Erythroblast (primary cell): ENCODE results near the gene UACA.
"Not testable (repeated sequence)": the region's sequence is repeated elsewhere in the genome, so short reads cannot be mapped to it uniquely, and the experiment has no call there.

ENCODE experiments used
- DNase-seq, 2 experiments: peaks; one replicate each; lab custom pipeline; 2025; lab: John Stamatoyannopoulos, UW
- GATA1 ChIP-seq: IDR thresholded peaks from 2 replicates; pipeline ENCODE4 v1.6.1; 2011; ENCODE audit warnings: low read depth, mild to moderate bottlenecking, control low read depth, low read length, moderate library complexity
- POLR2A ChIP-seq: IDR thresholded peaks from 2 replicates; pipeline ENCODE4 v1.6.1; 2011; ENCODE audit warnings: mild to moderate bottlenecking, low read length

Gene UACA

GRCh38 chr15:70753101-70753829 lies 10.1 kb downstream of the UACA start:
- no peak for DNase-seq
- no peak for TF ChIP-seq GATA1
- TF ChIP-seq POLR2A, result no peak

- TF ChIP-seq GATA1 (no peak), POLR2A (no peak)
- no peak for DNase-seq
Measured at GRCh38 chr15:70752193-70752635, 11.1 kb downstream of the UACA start.

GRCh38 chr15:70750203-70750869 lies 13.0 kb downstream of the UACA start:
- TF ChIP-seq GATA1, result no peak
- TF ChIP-seq POLR2A, result no peak
- no peak for DNase-seq

GRCh38 chr15:70748281-70748747 lies 15.0 kb downstream of the UACA start:
- no peak for TF ChIP-seq GATA1
- no peak for TF ChIP-seq POLR2A

GRCh38 chr15:70746598-70746997 lies 16.8 kb downstream of the UACA start:
- not testable (repeated sequence) for DNase-seq

More at GRCh38 chr15:70748281-70748747, 15.0 kb downstream of the UACA start:
- DNase-seq, result no peak

GRCh38 chr15:70742928-70743327 lies 20.4 kb downstream of the UACA start:
- DNase-seq, result no peak
- no peak for TF ChIP-seq POLR2A
- no peak for TF ChIP-seq GATA1

- TF ChIP-seq POLR2A, result no peak
- TF ChIP-seq GATA1, result no peak
- DNase-seq, result no peak
Measured at GRCh38 chr15:70741677-70742293, 21.6 kb downstream of the UACA start.

- TF ChIP-seq GATA1 (no peak), POLR2A (no peak)
- DNase-seq, result no peak
Measured at GRCh38 chr15:70741107-70741531, 22.2 kb downstream of the UACA start.

- DNase-seq, result not testable (repeated sequence)
Measured at GRCh38 chr15:70735040-70735439, 28.3 kb downstream of the UACA start.

- no peak for DNase-seq
- no peak for TF ChIP-seq GATA1
- no peak for TF ChIP-seq POLR2A
Measured at GRCh38 chr15:70729164-70729563, 34.2 kb downstream of the UACA start.

- TF ChIP-seq POLR2A (no peak), GATA1 (no peak)
- DNase-seq, result no peak
Measured at GRCh38 chr15:70726753-70727152, 36.6 kb downstream of the UACA start.

GRCh38 chr15:70723927-70724326 lies 39.4 kb downstream of the UACA start:
- no peak for TF ChIP-seq GATA1
- TF ChIP-seq POLR2A, result no peak
- no peak for DNase-seq

- DNase-seq, result no peak
- TF ChIP-seq GATA1 (no peak), POLR2A (no peak)
Measured at GRCh38 chr15:70723122-70723422, 40.3 kb downstream of the UACA start.
